ENCODE measurements around the gene ZNF880. TPM values are rescaled to one million over a fixed set of nuclear protein-coding genes. Genes with fewer than 3 reads are reported as not detected.

The ZNF880 gene
- total and polyA plus RNA-seq, 9 of the 15 experiments (the other 6 are each of a cell fraction or from before 2014, with no cell fraction given), result 0.15 to 1.9 (median 0.64) TPM; not detected in 1

- TF ChIP-seq ZBTB40 (IDR thresholded peaks at IDR 0.05) (peak; percentile 89), ZBTB40 (CRISPR knock-in tag; IDR thresholded peaks at IDR 0.05) (no peak), SNAPC5 (CRISPR knock-in tag; IDR thresholded peaks at IDR 0.05) (no peak), NR2C2 (CRISPR knock-in tag; IDR thresholded peaks at IDR 0.05) (no peak), NR2C2 (tag; IDR thresholded peaks at IDR 0.05) (peak; percentile 96), EZH2 (IDR thresholded peaks at IDR 0.05; ENCODE audit: borderline replicate concordance, low read depth, low read length) (no peak), SNRNP70 (optimal IDR thresholded peaks at IDR 0.05; ENCODE audit: low read depth, low read length) (no peak), HNRNPL (IDR thresholded peaks at IDR 0.05; ENCODE audit: low read depth, low read length) (no peak), KLF6 (CRISPR knock-in tag; IDR thresholded peaks at IDR 0.05; ENCODE audit: borderline replicate concordance) (no peak), VEZF1 (CRISPR knock-in tag; IDR thresholded peaks at IDR 0.05) (peak; percentile 65), SNIP1 (IDR thresholded peaks at IDR 0.05; ENCODE audit: low read depth) (no peak), ZNF124 (CRISPR knock-in tag; IDR thresholded peaks at IDR 0.05) (no peak), THRA (IDR thresholded peaks at IDR 0.05) (no peak), NRF1 (conservative IDR thresholded peaks at IDR 0.05 in 1 of 2, IDR thresholded peaks at IDR 0.05 in 1 of 2) (peak; percentile 79 to 83)
Observed at GRCh38 chr19:52397310-52398080, 27.8 kb downstream of the ZNF880 start, which contains the start of gene ZNF528 (continued).
